GM19193 (cell line): Measurements from ENCODE around the gene TLR5.

Experiments
- POLR2A ChIP-seq: IDR thresholded peaks from 4 replicates; pipeline ENCODE4 v1.6.1; 2011; ENCODE audit not compliant: insufficient read depth, insufficient read length; ENCODE audit errors: extremely low read depth

TLR5 gene

GRCh38 chr1:223102797-223103533 lies 40.1 kb downstream of the TLR5 start:
- no peak for TF ChIP-seq POLR2A

GRCh38 chr1:223097713-223098112 lies 45.3 kb downstream of the TLR5 start:
- no peak for TF ChIP-seq POLR2A

- no peak for TF ChIP-seq POLR2A
Observed at GRCh38 chr1:223095870-223096269, 47.2 kb downstream of the TLR5 start.

- TF ChIP-seq POLR2A = no peak
Observed at GRCh38 chr1:223091896-223092295, 51.2 kb downstream of the TLR5 start.

- TF ChIP-seq POLR2A = no peak
Observed at GRCh38 chr1:223089250-223089649, 53.8 kb downstream of the TLR5 start.

- TF ChIP-seq POLR2A = no peak
Observed at GRCh38 chr1:223088713-223089240, 54.3 kb downstream of the TLR5 start.

- TF ChIP-seq POLR2A = no peak
Observed at GRCh38 chr1:223087291-223088255, 55.5 kb downstream of the TLR5 start.

GRCh38 chr1:223084464-223084866 lies 58.6 kb downstream of the TLR5 start:
- TF ChIP-seq POLR2A = no peak

- no peak for TF ChIP-seq POLR2A
Observed at GRCh38 chr1:223083831-223084230, 59.2 kb downstream of the TLR5 start.

- TF ChIP-seq POLR2A = no peak
Observed at GRCh38 chr1:223082914-223083313, 60.1 kb downstream of the TLR5 start.

- no peak for TF ChIP-seq POLR2A
Observed at GRCh38 chr1:223081181-223081994, 61.7 kb downstream of the TLR5 start.

- TF ChIP-seq POLR2A = no peak
Observed at GRCh38 chr1:223079498-223079897, 63.5 kb downstream of the TLR5 start.

- TF ChIP-seq POLR2A = no peak
Observed at GRCh38 chr1:223077247-223077833, 65.7 kb downstream of the TLR5 start.

- no peak for TF ChIP-seq POLR2A
Observed at GRCh38 chr1:223076362-223076761, 66.7 kb downstream of the TLR5 start.
